GM03348 (cell line): ENCODE results near the gene ACTR3C.
"Not testable (repeated sequence)": the region's sequence is repeated elsewhere in the genome, so short reads cannot be mapped to it uniquely, and the experiment has no call there.

Source experiments
- DNase-seq: peaks from one replicate; pipeline ENCODE4 v3.0.0; 2012; ENCODE audit warnings: low spot score

ACTR3C gene

DNA sequence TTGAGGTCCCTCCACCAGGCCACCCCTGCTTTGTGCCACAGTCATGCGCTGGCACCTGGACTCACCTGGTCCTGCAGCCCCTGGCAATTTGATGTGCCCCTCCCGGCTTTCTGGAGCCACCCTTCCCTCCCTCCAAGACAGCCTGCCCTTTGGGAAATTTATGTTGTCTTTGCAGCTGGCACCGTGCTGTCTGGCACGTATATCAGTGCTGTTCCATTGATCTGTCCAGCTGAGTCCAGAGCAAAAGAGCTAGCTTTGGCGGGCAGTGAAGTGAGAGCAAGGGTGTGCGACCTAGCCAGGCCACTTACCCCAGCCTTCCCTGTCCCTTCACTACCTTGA, 12.4 kb upstream of the ACTR3C start:
- no peak for DNase-seq

DNA sequence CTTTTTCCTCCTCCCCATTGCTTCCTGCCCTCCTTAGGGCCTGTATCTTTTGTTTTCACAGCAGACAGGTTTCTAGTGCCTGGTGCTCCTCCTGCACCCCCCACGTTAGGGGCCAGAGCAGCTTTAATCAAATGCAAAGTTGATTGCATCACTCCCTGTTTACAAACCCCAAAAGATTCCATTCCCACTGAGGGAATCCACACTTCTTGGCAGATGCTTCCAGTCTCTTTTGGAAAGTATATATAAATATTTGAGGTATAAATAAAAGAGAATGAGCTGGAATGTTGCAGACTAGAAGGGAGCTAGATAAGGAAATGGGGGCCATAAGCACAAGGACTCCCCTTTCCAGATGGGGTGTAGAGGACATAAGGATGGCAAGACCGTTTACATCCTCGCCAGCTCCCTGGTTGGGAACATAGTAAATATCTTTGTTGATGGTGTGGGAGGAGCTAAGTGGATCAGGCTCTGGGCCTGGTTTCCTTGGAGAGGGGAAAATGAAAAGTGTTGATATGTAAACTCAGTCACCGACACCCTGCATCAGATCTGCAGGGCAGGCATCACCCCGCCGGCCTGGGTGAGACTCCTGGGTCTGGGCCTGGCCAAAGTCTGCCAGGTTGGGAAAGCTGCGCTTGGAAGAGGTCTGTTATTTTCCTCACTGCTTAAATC, 11.9 kb upstream of the ACTR3C start:
- peak; percentile 82 for DNase-seq

DNA sequence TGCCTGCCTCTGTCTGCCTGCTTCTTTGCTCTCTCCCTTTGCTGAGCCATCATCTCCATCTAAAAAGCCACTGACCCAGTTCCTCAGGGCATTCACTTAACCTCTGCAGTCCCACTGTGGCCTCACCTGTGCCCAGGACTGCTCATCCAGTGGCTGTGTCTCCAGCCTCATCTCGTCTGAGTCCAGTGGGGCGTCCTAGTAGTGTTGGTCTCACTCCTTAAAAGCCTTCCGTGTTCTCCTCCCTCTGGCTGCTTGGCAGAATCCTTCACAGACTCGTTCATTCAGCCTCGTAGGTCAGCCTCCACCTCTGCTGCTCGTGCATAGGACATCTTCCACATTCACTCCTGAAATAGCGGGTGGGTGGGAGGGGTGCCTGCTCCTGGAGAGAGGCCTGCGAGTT, 10.8 kb upstream of the ACTR3C start:
- no peak for DNase-seq

DNA sequence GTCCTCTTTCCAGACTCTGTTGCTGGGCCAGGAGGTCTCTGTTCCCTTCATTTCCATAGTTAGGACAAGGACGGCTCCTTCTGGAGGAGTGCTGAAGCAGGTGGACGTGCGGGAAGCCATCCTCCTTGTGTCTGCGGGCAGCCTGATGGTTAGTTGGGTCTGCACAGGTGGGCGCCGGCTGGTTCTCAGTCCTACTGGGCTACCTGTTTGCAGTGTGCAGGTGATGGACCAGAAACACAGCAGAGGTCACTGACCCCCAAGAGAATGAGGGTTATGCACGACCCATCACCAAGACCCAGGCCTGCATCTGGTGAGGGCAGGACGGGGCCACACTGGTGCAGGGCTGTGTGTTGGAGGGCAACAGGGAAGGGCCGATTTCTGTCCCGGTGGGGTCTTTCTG, 10.3 kb upstream of the ACTR3C start:
- DNase-seq, result no peak

DNA sequence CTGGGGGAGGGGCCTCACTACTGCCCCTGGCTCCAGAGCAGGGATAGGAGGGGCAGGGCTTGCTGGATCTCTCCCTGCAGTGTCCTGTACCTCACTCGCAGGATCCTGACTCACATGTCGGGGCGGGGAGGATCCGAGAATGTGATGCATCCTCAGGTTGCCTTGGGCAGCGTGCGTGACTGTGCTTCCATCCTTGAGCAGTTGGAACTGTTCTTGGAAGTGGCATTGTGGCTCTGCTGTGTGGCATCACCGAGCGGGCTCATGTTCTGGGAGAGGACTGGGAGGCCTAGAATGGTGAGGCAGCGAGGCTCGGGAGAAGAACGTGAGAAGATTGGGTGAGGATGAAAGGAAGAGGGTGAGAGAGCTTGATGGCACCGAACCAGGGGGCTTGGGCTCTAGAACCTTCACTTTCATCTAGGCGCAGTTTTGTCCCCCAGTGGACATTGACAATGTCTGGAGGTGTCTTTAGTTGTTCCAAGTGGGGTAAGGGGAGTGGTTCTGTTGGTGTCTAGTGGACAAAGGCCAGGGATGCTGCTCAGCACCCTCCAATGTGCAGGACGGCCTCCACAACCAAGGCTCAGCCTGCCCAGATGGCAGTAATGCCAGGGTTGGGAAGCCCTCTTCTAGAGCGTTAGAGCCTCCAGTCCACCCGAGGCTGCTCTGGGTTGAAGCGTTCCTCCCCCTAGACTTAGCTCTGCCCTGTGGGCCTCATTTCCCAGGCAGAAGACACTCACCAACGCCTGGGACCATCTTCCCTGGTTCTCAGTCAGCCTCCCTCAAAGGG, 9.7 kb upstream of the ACTR3C start:
- no peak for DNase-seq

DNA sequence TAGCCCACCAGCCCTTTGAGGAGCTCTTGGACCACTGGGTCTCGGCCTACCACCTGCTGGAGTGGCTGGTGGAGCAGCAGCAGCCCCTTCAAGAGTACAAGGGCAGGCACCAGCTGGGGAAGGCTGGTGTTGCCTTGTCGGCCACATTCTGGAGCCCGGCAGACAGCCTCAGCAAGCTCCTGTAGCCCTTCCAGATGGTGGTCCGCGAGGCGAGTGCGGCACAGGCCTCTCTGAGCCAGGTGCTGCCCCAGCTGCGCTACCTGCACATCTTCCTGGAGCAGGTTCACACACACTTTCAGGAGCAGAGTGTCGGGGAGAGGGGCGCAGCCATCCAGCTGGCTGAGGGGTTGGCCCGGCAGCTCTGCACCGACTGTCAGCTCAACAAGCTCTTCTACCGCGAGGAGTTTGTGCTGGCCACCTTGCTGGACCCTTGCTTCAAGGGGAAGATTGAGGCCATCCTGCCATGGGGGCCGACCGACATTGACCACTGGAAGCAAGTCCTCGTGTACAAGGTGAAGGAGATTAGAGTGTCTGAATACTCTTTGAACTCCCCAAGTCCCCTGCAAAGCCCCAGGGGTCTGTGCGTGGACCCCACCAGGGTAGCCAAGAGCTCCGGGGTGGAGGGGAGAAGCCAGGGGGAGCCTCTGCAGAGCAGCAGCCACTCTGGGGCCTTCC, 7.0 kb upstream of the ACTR3C start:
- no peak for DNase-seq

DNA sequence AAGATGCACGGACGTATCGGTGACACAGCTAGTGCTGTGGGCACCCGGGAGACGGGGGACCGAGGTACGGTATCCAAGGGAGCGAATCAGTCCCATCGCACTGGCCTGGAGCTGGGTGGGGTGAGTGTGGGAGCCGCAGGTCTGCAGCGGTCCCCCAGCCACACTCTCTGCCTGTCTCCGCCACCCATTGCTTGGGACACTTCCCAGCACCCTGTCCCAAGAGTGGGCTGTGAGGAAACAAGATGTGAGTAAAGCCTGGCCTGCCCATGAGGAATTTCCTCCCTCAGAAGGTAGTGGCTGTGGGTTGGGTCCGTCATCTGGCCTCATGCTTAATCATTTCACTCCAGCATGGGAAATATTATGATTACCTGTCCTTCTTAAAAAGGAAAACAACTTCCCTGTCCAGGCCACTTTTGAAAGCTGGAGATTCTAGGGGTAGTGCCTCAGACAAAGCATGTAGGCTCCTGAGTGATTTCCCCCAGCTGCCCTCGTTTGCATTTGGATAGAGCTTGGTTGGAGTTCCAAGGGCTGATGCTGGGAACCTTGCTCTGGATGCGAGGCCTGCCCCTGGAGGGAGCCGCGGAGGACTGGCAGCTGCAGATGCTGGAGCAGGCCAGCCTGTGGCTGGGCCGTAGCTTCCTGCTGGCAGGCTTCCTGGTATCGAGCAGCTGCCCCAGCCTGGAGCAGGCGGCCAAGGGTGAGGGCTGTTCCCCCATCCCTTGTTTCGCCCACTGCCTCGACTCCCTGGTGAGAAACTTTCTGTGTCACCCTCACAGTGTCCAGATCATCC, 6.2 kb upstream of the ACTR3C start:
- no peak for DNase-seq

DNA sequence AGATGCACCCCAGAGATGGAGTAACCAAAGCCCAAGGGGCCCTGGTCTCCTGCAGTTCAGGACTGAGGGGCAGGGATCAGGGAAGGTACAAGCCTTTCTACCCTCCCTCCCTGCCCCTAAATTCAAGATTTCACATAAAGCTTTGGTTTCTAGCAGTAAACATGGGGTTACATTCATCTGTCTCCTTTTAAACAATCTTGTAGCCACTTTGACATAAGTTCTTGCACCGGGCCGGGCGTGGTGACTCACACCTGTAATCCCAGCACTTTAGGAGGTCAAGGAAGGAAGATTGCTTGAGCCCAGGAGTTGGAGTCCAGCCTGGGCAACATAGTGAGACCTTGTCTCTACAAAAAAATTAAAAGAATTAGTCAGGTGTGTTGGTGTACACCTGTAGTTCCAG, 4.0 kb upstream of the ACTR3C start:
- DNase-seq, result no peak

DNA sequence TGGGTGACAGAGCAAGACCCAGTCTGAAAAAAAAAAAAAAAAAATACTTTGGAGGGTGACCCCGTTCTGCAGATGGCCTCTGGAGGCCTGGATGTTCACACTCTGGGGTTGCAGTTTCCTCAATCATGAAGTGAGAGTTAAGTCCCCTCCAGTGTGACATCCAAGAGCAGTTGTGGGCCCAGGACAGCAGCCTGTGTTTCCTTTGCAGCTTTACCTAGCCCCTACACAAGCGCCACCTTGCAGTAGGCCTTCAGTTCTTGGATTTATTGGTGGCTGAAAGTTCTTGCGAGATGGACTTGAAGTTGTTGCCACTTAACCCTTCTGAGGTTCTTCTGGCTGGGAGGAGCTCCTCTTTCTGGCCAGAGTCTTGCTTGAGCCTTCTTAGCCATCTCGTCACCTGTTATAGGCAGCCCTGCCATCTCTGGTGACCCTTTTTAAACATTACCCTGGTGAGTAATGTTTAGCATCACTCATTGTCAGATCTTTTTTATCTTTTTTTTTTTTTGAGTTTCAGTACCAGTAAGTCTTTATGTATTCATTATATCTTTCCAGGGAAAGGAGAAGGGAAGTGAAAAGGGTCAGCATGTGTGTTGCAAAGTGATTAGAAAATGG, 3.4 kb upstream of the ACTR3C start:
- DNase-seq, result no peak

DNA sequence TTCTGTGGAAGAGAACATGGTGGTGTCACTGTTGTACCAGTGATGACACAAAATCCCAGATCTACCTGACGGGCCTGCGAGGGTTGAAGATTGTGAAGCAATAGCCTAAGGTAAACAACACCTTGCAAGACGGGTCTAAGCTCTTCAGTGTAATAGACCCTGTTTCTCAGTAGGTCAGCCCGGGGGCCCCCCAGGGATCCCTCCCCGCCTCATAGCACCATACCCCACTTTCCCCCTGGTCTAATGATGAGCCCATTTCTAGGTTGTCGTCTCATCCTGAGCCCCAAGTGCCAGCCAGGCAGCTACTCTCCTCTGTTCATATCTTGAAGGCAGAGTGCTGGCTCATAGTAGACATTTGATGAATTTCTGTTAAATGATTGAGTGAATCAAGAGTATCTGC, 2.6 kb upstream of the ACTR3C start:
- DNase-seq, result no peak

DNA sequence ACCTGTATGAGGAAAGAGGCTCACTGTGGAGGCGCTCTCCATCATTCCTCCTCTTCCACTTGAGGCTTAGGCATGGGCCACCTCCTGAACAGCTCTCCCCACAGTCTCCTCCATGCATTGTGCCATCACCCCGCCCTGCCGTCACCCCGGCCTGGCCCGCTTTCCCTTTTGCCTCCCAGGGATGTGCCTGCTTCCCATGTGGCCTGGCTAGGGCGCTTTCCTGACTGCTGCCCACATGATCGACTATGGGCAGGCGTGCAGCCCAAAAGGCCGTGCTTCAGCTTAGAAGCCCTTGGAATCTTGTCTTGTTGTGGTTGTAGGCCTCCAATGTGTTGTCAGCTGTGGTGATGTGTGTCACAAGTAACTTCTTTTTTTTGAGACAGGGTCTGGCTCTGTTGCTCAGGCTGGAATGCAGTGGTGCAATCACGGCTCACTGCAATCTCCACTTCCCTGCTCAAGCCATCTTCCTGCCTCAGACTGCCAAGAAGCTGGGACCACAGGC, 1.8 kb upstream of the ACTR3C start:
- DNase-seq, result peak; percentile 48

DNA sequence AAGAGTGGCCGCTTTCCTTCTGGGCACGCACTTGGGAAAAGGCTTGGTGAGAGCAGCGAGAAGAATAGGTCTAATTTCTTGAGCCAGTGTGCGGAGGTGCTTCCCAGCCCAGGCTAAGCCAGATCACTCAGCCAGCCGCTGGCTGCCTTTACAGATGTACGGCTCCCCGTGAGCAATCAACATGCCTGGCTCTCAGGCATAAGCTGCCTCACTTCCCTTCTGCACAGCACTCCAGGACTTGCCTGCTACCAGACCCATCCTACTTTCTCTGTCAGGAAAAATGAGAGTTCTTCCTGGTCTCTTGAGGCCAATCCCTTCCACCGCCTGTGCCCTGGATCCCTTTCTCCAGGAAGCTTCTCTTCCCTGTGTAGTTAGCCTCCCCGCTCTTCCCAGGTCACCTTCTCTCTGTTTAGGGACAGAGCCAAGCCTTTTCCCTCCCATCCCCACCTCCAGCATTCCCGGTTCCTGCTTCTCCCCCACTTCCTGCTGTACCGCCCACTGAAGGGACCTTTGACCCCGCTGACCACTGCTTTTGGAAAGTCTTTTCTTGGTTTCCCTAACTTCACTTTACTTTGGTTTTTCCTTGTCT, 1.1 kb upstream of the ACTR3C start:
- peak; percentile 6 for DNase-seq

DNA sequence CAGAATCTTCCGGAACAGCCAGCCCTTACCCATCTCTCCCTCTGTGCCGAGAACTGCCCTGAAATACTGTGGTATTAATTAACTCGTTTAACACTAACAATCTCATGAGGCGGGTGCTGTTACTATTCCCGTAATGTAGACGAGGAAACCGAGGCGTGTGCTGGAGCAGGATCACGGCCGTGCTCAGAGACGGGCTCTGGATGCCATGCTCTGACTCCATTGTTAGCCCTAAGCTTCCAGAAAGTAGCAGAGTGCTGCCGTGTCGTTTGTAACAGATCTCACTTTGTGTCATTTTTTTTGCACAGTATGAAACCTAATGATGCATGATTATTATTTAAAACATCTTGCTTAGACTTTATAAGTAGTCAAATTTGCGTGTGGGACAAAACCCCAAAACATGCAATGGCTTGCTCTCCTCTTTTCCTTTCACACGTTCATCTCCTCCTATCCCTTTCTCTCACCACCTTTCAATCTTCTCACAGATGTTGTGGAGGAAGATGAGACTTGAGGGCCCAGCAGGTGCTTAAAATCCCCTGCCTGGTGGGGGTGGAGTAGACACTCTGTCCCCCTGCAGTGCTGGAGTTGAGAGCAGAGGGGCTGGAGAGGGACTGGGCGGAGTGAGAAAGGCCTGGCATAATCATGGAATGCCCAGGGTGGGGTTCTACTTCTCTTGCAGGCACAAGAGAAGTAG, 482 bp upstream of the ACTR3C start:
- DNase-seq, result peak; percentile 4

DNA sequence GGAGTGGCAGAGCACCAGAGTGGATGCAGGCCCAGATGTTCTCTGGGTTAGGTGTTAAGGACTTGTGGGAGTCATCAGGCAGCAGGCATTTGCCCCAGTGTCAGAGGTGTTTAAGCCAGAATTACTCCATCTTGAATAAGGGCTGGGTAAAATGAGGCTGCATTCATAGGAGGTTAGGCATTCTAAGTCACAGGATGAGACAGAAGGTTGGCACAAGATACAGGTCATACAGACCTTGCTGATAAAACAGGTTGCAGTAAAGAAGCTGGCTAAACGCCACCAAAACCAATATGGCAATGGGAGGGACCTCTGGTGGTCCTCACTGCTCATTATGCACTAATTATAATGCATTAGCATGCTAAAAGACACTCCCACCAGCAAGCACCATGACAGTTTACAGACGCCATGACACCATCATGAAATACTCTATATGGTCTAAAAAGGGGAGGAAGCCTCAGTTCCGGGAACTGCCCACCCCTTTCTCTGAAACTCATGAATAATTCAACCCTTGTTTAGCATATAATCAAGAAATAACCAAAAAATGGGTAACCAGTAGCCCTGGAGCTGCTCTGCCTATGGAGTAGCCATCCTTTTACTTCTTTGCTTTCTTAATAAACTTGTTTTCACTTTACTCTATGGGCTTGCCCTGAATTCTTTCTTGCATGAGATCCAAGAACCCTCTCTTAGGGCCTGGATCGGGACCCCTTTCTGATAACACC, 1.1 kb downstream of the ACTR3C start:
- DNase-seq, result no peak

DNA sequence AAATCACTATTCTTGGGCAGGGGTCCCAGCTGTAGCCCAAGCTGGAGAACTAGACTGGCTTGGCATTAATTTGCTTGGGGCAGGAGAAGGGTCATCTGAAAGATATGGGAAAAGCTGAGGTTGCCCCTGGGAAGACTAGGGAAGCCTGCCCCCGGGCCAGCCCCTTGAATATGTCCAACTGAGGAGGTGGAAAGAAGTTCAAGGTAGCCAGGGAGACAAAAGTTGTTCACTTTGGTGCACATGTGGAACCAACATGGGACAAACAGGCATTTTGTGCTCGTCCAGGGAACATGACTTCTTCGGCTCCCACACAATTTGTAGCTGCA, 1.6 kb downstream of the ACTR3C start:
- no peak for DNase-seq

DNA sequence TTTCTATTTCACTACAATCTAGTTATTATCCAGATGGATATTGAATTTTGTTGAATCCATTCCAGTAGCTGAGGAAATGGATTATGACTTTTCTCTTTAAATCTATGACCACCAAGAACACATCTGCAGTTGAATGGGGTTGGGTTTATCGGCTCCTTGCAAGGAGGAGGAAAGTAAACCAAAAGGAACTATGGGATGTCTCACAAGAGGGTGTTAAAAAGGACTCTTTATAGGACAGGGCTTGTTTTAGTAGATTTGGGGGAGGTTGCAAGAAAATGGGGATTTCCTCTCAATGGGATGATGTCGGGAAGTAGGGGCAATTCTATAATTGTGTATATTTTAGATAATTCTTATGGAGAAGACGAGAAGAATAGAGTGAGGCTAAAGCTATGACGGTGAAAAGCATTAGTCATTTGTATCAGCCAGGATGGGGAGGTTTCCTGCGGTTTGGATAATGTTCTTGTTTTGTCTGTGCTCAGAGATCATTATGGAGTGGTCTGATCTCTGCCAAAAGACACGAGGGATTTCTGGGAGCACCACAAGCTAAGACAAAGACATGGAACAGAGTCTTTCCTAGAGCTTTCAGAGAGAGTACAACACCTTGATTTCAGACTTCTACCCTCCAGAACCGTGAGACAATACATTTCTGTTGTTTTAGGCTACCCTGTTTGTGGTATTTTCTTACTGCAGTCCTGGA, 5.4 kb downstream of the ACTR3C start:
- DNase-seq, result peak; percentile 64

DNA sequence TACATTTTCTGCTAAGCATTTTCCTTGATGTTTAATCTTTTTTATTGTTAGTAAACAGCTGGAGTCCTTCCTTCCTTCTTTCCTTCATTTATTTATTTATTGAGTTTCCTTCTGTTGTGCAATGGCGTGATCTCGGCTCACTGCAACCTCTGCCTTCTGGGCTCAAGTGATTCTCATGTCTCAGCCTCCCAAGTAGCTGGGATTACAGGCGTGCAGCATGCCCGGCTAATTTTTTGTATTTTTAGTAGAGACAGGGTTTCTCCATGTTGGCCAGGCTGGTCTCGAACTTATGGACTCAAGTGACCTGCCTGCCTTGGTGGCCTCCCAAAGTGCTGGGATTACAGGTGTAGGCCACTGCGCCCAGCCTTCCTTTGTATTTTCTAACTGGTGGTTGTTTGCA, 6.4 kb downstream of the ACTR3C start:
- not testable (repeated sequence) for DNase-seq

DNA sequence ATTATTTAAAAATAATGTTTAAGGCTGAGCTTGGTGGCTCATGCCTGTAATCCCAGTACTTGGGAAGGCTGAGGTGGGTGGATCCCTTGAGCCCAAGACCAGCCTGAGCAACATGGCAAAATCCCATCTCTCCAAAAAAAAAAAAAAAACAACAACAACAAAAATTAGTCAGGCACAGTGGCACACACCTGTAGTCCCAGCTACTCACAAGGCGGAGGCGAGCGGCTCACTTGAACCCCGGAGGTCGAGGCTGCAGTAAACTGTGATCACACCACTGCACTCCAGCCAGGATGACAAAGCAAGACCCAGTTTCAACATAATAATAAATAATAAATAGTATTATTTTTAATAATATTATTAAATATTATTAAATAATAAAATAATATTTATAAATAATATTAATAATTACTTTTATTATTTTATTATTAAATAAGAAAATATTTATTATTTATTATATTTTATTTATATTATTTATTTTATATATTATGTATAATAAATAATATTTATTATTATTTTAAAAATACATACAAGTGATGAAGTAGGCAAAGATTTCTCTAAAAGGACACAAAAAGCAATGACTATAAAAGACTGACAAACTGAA, 8.6 kb downstream of the ACTR3C start:
- DNase-seq, result no peak

DNA sequence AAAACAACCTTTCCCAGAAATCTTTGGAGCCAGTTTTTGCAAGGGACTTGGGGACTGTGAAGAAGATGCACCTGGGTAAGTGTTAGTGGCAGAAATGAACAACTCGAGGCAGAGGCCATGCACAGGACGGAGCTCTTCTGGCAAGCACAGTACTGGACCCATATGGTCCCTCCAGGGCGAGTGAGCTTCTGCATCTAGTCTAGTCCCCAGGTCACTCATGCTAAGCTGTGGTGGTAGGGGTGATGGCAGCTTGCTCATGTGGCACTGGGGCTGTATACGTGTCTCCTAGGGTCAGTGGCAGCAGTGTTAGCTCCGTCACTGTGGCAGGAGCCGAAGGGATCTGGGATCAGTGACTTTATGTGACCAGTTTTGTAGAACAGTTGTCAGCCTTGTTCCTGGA, 9.5 kb downstream of the ACTR3C start:
- DNase-seq, result no peak
